RWPE1 (cell line): ENCODE measurements around the gene HTRA2.
A peak's percentile ranks its signal among the peaks of the same experiment; 100 is the strongest.

ENCODE experiments used
- CTCF ChIA-PET: fragments of 350-600 bp; sonication (Branson Sonifier 250); formaldehyde crosslinking; extraction: SDS; loops from one replicate; lab custom pipeline; 2021; lab: Yijun Ruan, JAX
- POLR2A ChIA-PET: fragments of 400-600 bp; formaldehyde crosslinking; extraction: SDS; loops from one replicate; lab custom pipeline; 2020; ENCODE audit warnings: antibody characterized with exemption; ENCODE audit not compliant: low non-redundant PET; lab: Yijun Ruan, JAX
- DNase-seq: peaks from one replicate; pipeline ENCODE4 v3.0.0; 2012; ENCODE audit warnings: low spot score
- H3K27ac ChIP-seq: fragments of 450-650 bp; 2 replicates; pipeline ENCODE4 v1.5.1; 2017
- TF ChIP-seq, protein P1 (sequence below): fragments of 450-650 bp; conservative IDR thresholded peaks from 2 replicates; pipeline ENCODE4 v1.5.1; 2017; ENCODE audit warnings: low read depth, mild to moderate bottlenecking

HTRA2 gene

DNA sequence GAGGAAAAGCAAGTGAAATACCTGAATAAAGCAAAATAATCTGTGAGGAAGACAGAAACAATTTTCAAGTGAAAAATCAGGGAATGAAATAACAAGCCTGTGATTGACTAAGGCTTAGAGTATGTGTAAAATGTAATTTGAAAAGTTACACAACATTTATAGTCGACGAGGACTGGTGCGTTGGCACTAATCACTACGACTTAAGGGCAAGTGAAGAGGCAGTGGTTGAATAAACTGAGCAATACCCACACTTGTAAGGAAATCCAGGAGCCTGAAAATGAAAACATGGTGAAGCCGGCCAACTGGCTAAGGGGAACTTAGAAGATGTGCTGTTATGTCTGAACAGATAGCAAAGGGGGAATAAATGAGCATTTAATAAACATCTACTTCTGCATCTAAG is 38.1 kb downstream of the HTRA2 start:
- no peak overlapping the region for H3K27ac ChIP-seq
- TF ChIP-seq, protein P1, sequence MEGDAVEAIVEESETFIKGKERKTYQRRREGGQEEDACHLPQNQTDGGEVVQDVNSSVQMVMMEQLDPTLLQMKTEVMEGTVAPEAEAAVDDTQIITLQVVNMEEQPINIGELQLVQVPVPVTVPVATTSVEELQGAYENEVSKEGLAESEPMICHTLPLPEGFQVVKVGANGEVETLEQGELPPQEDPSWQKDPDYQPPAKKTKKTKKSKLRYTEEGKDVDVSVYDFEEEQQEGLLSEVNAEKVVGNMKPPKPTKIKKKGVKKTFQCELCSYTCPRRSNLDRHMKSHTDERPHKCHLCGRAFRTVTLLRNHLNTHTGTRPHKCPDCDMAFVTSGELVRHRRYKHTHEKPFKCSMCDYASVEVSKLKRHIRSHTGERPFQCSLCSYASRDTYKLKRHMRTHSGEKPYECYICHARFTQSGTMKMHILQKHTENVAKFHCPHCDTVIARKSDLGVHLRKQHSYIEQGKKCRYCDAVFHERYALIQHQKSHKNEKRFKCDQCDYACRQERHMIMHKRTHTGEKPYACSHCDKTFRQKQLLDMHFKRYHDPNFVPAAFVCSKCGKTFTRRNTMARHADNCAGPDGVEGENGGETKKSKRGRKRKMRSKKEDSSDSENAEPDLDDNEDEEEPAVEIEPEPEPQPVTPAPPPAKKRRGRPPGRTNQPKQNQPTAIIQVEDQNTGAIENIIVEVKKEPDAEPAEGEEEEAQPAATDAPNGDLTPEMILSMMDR, result no peak
- CTCF ChIA-PET, result interaction anchor here (0.6 to 1.2 kb wide), 2 partner anchors 20 to 23 kb away, joined by 4 to 5 read pairs; no protein-coding TSS in a partner anchor
- peak; percentile 74 for DNase-seq
- POLR2A ChIA-PET, result no interaction called here

GRCh38 chr2:74569686-74570085 is 40.0 kb downstream of the HTRA2 start:
- no peak overlapping the region for H3K27ac ChIP-seq
- no peak for DNase-seq
- TF ChIP-seq, protein P1, result no peak
- ChIA-PET CTCF (no interaction called here), POLR2A (no interaction called here)

DNA sequence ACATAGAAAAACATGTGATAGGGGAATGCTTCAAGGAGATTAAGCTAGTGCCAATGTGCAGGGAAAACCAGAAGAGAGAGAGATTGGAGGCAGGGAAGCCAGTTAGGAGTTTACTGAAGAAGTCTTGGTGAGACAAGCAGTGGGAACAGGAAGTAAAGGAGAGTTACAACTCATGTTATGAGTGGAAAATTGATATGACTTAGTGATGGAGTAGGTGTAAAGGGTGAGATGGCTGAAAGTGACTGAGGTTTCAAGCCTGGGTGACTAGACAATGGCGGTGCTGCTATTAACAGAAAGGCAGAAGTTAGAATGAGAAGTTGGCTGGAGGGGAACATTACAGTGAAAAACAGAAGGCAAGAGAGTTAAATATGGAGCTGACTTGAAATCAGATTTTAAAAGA is 41.3 kb downstream of the HTRA2 start:
- ChIA-PET CTCF (interaction anchor here (1.1 kb wide), 1 partner anchor 9 kb away, joined by 4 read pairs; no protein-coding TSS in a partner anchor), POLR2A (no interaction called here)
- TF ChIP-seq, protein P1, result no peak
- no peak for DNase-seq
- no peak overlapping the region for H3K27ac ChIP-seq

GRCh38 chr2:74572178-74572925 is 42.6 kb downstream of the HTRA2 start:
- no peak for DNase-seq
- no peak overlapping the region for H3K27ac ChIP-seq
- ChIA-PET POLR2A (no interaction called here), CTCF (interaction anchor here (1.1 kb wide), 1 partner anchor 7 kb away, joined by 4 read pairs; no protein-coding TSS in a partner anchor)
- TF ChIP-seq, protein P1, result no peak

DNA sequence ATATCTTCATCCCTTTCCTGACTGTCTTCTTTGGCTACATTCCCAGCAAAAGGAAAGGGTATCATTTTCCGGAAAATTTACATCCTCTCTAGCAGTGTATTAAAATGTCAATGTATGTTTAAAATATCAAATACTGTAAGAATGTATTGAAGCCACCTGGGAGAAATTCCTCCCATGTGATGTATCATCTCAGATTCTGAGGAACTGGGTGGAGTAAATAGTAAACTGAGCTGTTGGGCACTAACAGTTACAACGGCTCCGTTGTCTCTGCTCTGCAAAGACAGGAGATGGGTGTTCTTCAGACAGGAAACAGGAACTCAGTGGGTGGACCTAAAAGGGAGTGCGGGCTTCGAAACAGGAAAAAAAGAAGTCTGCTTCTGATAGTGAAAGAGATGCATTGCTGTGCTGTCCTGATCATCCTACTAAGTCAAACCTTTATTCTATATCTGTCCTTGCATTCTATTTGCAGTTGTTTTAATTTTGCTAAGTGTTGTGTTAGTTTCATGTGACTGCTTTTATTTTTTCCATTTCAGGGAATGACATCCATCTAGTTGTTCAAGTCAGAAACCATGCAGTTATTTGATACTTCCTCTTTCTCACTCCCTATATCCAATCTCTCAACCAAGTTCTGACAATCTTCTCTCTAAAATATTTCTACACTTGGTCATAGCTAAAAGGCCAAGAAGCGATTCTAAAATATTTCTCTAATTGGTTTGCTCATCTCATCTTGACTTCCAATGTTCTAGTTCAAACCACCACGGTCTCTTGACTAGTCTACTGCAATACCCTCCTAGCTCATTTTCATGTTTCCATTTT is 44.2 kb downstream of the HTRA2 start:
- H3K27ac ChIP-seq, result peak overlapping the region; percentile 85

DNA sequence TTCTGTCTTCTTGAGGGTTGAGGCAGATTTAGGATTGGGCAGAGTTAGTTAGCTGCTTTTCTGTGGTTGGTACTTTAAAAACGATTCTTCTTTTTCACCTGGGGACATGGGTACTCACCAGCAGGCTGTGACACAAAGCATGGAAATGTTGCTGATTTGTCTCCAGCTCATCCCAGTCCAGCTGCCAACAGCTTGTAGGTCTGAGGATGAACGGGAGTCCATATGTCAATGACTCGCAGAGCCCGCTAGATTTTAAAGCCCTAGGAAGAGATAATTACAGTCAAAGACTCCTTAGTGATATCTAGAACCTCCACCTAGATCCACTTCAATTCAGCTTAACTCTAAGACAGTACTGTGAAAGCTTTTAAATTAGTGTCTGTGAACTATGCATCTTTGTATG is 45.6 kb downstream of the HTRA2 start:
- TF ChIP-seq, protein P1, result no peak
- H3K27ac ChIP-seq, result no peak overlapping the region
- CTCF ChIA-PET, result interaction anchor here (0.6 kb wide), 2 partner anchors 90 to 240 kb away, joined by 3 to 5 read pairs; no protein-coding TSS in a partner anchor
- DNase-seq, result no peak
- POLR2A ChIA-PET, result no interaction called here

More for the DNA sequence above, 44.2 kb downstream of the HTRA2 start:
- peak; percentile 74 for DNase-seq
- TF ChIP-seq, protein P1, result no peak
- POLR2A ChIA-PET, result no interaction called here
- CTCF ChIA-PET, result interaction anchor here (0.6 kb wide), 1 partner anchor 20 kb away, joined by 4 read pairs; no protein-coding TSS in a partner anchor
